Caco-2 (cell line): ENCODE measurements around the gene SLC25A26. TPM values are rescaled to one million over a fixed set of nuclear protein-coding genes. Genes with fewer than 3 reads are reported as not detected.
A peak's percentile ranks its signal among the peaks of the same experiment; 100 is the strongest.

Experiments used
- BruUV-seq: library from RNA; stranded (reverse); fragments of 400-500 nt; replicated peaks from 2 replicates; lab custom pipeline; 2021; lab: Mats Ljungman, UMichigan
- CTCF ChIA-PET: fragments of 300-600 bp; sonication (Branson Sonifier 250); formaldehyde crosslinking; loops from one replicate; lab custom pipeline; 2022; ENCODE audit warnings: antibody characterized with exemption; lab: Charles Lee
- POLR2A ChIA-PET: fragments of 300-600 bp; sonication (Branson Sonifier 250); formaldehyde crosslinking; loops from one replicate; lab custom pipeline; 2022; ENCODE audit warnings: antibody characterized with exemption; lab: Charles Lee
- DNase-seq, 2 experiments: peaks; one replicate each; pipeline versions ENCODE4 v3.0.0 to v3.0.0-alpha.2; 2020 to 2022
- H3K27me3 ChIP-seq: replicated peaks from 2 replicates; pipeline ENCODE4 v1.6.0; 2011; ENCODE audit warnings: low read length; ENCODE audit not compliant: control insufficient read depth, insufficient read depth
- H3K36me3 ChIP-seq: 2 replicates; pipeline ENCODE4 v1.5.1; 2011; ENCODE audit warnings: low read length; ENCODE audit not compliant: control insufficient read depth, insufficient read depth
- H3K4me1 ChIP-seq: fragments of 250-450 bp; sonication (Bioruptor Pico); 2 replicates; pipeline ENCODE4 v1.5.1; 2020; ENCODE audit warnings: mild to moderate bottlenecking
- H3K4me3 ChIP-seq: 2 replicates; pipeline ENCODE4 v1.5.1; 2011; ENCODE audit warnings: low read depth, mild to moderate bottlenecking, control low read depth, low read length
- H3K9me3 ChIP-seq: fragments of 250-450 bp; sonication (Bioruptor Pico); 2 replicates; pipeline ENCODE4 v1.5.1; 2020; ENCODE audit warnings: mild to moderate bottlenecking, moderate library complexity
- H3K27ac Mint-ChIP-seq: one replicate; pipeline ENCODE4 v1.8.0; 2022; ENCODE audit warnings: mixed read lengths; ENCODE audit not compliant: unreplicated experiment
- H3K27me3 Mint-ChIP-seq: one replicate; pipeline ENCODE4 v1.8.0; 2022; ENCODE audit warnings: mixed read lengths; ENCODE audit not compliant: insufficient read depth, unreplicated experiment
- H3K36me3 Mint-ChIP-seq: one replicate; pipeline ENCODE4 v1.8.0; 2022; ENCODE audit warnings: mild to moderate bottlenecking, mixed read lengths; ENCODE audit not compliant: insufficient read depth, unreplicated experiment
- H3K4me1 Mint-ChIP-seq: one replicate; pipeline ENCODE4 v1.8.0; 2022; ENCODE audit warnings: low read depth, mixed read lengths; ENCODE audit not compliant: unreplicated experiment
- H3K4me3 Mint-ChIP-seq: one replicate; pipeline ENCODE4 v1.8.0; 2022; ENCODE audit warnings: mild to moderate bottlenecking, moderate library complexity, mixed read lengths; ENCODE audit not compliant: unreplicated experiment
- H3K9me3 Mint-ChIP-seq: one replicate; pipeline ENCODE4 v1.8.0; 2022; ENCODE audit warnings: mixed read lengths; ENCODE audit not compliant: unreplicated experiment
- CTCF ChIP-seq, 2 experiments: fragments of 200-600 bp in 1 of 2; IDR thresholded peaks; 1 replicate in 1 of 2; 2 replicates in 1 of 2; pipeline versions ENCODE4 v1.5.1 to v1.8.0; 2011 to 2022; ENCODE audit warnings: antibody characterized with exemption in 1 of 2, control low read depth in 1 of 2, inconsistent platforms in 1 of 2, low read depth in 1 of 2, low read length in 1 of 2, mild to moderate bottlenecking in 1 of 2, moderate library complexity in 1 of 2; ENCODE audit not compliant: insufficient read depth in 1 of 2, severe bottlenecking in 1 of 2, unreplicated experiment in 1 of 2
- intact Hi-C: fragments of 100-400 bp; cut with micrococcal nuclease; formaldehyde crosslinking; loops from one replicate; pipeline ENCODE4 v1.10.0; 2022; ENCODE audit not compliant: unreplicated experiment
- total RNA-seq: library from RNA; stranded (reverse); gene quantifications from 2 replicates; pipeline ENCODE4 v1.2.3, GENCODE V29; 2022

Gene SLC25A26
- total RNA-seq, 1 experiment from 2014 or later = 25.4 TPM

- Mint-ChIP-seq H3K4me1 (no peaks in the 10 kb centered on the region), H3K4me3 (no peak overlapping the region), H3K27ac (no peak overlapping the region), H3K36me3 (peaks cover 7% of the 10 kb centered on the region), H3K27me3 (no peaks in the 10 kb centered on the region), H3K9me3 (no peaks in the 10 kb centered on the region)
- Histone ChIP-seq H3K9me3 (no peaks in the 10 kb centered on the region), H3K27me3 (no peaks in the 10 kb centered on the region), H3K4me1 (no peaks in the 10 kb centered on the region), H3K4me3 (no peak overlapping the region), H3K36me3 (no peaks in the 10 kb centered on the region)
- ChIA-PET POLR2A (no interaction called here), CTCF (no interaction called here)
- BruUV-seq = no TSS peak
- intact Hi-C loops = no loop called here
- no peak for TF ChIP-seq CTCF (IDR thresholded peaks at IDR 0.05; ENCODE audit: insufficient read depth in 1 of 2, low read depth in 1 of 2, low read length in 1 of 2, severe bottlenecking in 1 of 2, unreplicated experiment in 1 of 2)
- no peak for DNase-seq
These were observed 12.2 kb downstream of the SLC25A26 start for GRCh38 chr3:66233033-66233432.

GRCh38 chr3:66236281-66236680 lies 15.5 kb downstream of the SLC25A26 start:
- Mint-ChIP-seq H3K4me3 (no peak overlapping the region), H3K27me3 (no peaks in the 10 kb centered on the region), H3K27ac (no peak overlapping the region), H3K36me3 (peaks cover 16% of the 10 kb centered on the region), H3K4me1 (no peaks in the 10 kb centered on the region), H3K9me3 (peaks cover 20% of the 10 kb centered on the region)
- intact Hi-C loops = no loop called here
- TF ChIP-seq CTCF (IDR thresholded peaks at IDR 0.05; ENCODE audit: insufficient read depth in 1 of 2, low read depth in 1 of 2, low read length in 1 of 2, severe bottlenecking in 1 of 2, unreplicated experiment in 1 of 2) = peak; percentile 33 to 46
- no TSS peak for BruUV-seq
- ChIA-PET CTCF (interaction anchor here (0.5 to 0.7 kb wide), 3 partner anchors 86 to 472 kb away, joined by 3 to 4 read pairs (median 4); no protein-coding TSS in a partner anchor), POLR2A (interaction anchor here (1.2 kb wide), 1 partner anchor 16 kb away, joined by 3 read pairs; no protein-coding TSS in a partner anchor)
- peak in 1 of 2 experiments; percentile 44 for DNase-seq
- H3K36me3 ChIP-seq = no peaks in the 10 kb centered on the region
- H3K27me3 ChIP-seq = no peaks in the 10 kb centered on the region
- H3K4me3 ChIP-seq = no peak overlapping the region
- 0 out of 2 replicates have a peak, but pooled peaks cover 3% of the 10 kb centered on the region for H3K9me3 ChIP-seq
- no peaks in the 10 kb centered on the region for H3K4me1 ChIP-seq

GRCh38 chr3:66237552-66237951 lies 16.8 kb downstream of the SLC25A26 start:
- no peaks in the 10 kb centered on the region for H3K36me3 ChIP-seq
- CTCF ChIA-PET = no interaction called here
- no peak for TF ChIP-seq CTCF (IDR thresholded peaks at IDR 0.05; ENCODE audit: insufficient read depth in 1 of 2, low read depth in 1 of 2, low read length in 1 of 2, severe bottlenecking in 1 of 2, unreplicated experiment in 1 of 2)
- no peak for DNase-seq
- no peaks in the 10 kb centered on the region for H3K27me3 ChIP-seq
- no peaks in the 10 kb centered on the region for H3K4me1 ChIP-seq
- H3K36me3 Mint-ChIP-seq = peaks cover 16% of the 10 kb centered on the region
- no TSS peak for BruUV-seq
- no peak overlapping the region for H3K4me3 ChIP-seq
- no peak overlapping the region for H3K27ac Mint-ChIP-seq
- H3K4me1 Mint-ChIP-seq = no peaks in the 10 kb centered on the region
- H3K4me3 Mint-ChIP-seq = no peak overlapping the region
- intact Hi-C loops = no loop called here
- H3K9me3 ChIP-seq = 0 out of 2 replicates have a peak, but pooled peaks cover 3% of the 10 kb centered on the region
- POLR2A ChIA-PET = no interaction called here
- no peaks in the 10 kb centered on the region for H3K27me3 Mint-ChIP-seq
- peaks cover 20% of the 10 kb centered on the region for H3K9me3 Mint-ChIP-seq
